ENCODE results near the gene FAM162B.
"Not testable (repeated sequence)": the region's sequence is repeated elsewhere in the genome, so short reads cannot be mapped to it uniquely, and the experiment has no call there.

FAM162B gene

DNA sequence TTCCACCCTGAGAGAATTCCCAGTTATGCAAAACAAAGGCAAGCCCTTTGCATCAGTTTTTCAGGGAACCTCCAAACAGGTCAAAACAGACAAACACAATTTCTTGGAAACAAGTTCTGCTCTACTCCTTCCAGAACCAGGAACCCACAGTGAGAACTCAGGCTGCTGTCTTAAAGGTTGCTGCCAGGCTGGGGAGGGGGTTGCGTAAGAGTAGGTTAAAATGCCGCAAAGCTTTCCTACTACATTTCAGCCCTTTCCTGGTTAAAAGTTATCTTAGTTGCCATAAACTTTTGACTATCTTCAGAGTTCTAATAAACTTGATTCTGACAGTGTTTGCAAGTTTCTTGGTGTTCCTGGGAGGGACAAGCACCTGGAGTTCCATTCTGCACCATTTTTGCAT lies 50.8 kb downstream of the FAM162B start:
- no peak for FAIRE-seq

GRCh38 chr6:116714296-116714695 lies 51.2 kb downstream of the FAM162B start:
- FAIRE-seq: no peak

DNA sequence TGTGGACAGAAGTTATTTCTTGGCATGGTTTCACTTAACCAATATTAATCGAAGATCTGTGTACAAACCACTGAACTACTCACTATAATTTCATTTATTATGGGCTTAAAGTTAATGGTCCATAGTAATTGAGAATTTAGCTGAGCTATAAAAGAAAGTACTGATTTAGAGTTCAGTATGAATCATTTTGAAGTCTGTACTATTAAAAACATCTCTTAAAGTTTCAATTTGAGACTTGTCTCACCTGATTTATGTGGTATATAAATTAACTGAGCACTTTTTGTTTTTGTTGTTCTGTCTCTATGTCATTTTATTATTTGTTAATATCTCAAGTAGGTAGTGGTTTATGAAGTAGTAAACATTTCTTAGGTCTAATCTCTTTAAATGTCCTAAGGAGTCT lies 59.6 kb downstream of the FAM162B start:
- no peak for FAIRE-seq

DNA sequence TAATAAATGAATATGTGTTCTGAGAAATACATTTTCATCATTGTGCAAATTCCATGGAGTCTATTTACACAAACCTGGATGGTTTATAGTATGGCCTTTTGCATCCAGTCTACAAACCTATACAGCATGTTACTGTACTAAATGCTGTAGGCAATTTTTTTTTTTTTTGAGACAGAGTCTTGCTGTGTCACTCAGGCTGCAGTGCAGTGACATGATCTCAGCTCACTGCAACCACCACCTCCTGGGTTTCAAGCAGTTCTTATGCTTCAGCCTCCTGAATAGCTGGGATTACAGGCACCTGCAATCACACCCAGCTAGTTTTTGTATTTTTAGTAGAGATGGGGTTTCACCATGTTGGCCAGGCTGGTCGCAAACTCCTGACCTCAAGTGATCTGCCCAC lies 61.6 kb downstream of the FAM162B start:
- FAIRE-seq: not testable (repeated sequence)

All from TTC549 (cell line).